K562 (cell line): Measurements from ENCODE around the gene KRTAP5-5. TPM values are rescaled to one million over a fixed set of nuclear protein-coding genes. Genes with fewer than 3 reads are reported as not detected.
"Not testable (repeated sequence)": the region's sequence is repeated elsewhere in the genome, so short reads cannot be mapped to it uniquely, and the experiment has no call there.

ENCODE experiments used
- ATAC-seq: fragments of 200-7000 bp; cut with Tn5 transposase; 3 replicates; pipeline ENCODE4 v1.9.1; 2020; ENCODE audit warnings: moderate library complexity
- BruUV-seq: library from RNA; stranded (reverse); fragments of 400-500 nt; replicated peaks from 2 replicates; lab custom pipeline; 2021; lab: Mats Ljungman, UMichigan
- CTCF ChIA-PET: fragments of 300-600 bp; formaldehyde crosslinking; extraction: SDS; loops from one replicate; lab custom pipeline; 2021; ENCODE audit warnings: low intra/inter-chr PET ratio; lab: Yijun Ruan, JAX
- POLR2A ChIA-PET: fragments of 300-600, 350-650 bp; sonication (Branson Sonifier 250); formaldehyde crosslinking; extraction: SDS; loops from one replicate; lab custom pipeline; 2021; ENCODE audit warnings: antibody characterized with exemption, inconsistent platforms; lab: Yijun Ruan, JAX
- DNase-seq, 4 experiments: peaks; one replicate each; pipeline versions ENCODE4 v3.0.0 to v3.0.0-alpha.2; 2011 to 2018; ENCODE audit warnings: low spot score in 3 of 4, mixed read lengths in 3 of 4; ENCODE audit errors: extremely low read depth in 1 of 4
- FAIRE-seq: peaks from 2 replicates; lab custom pipeline; 2011; peaks lifted over from hg19 to GRCh38; lab: Jason Lieb, UNC
- H2AFZ ChIP-seq: 2 replicates; pipeline ENCODE4 v1.6.0; 2011; ENCODE audit warnings: low read depth, low read length, control low read depth, inconsistent platforms
- H3K27ac ChIP-seq: fragments of 200-600 bp; 3 replicates; pipeline ENCODE4 v1.8.0; 2011; ENCODE audit warnings: low read depth, mild to moderate bottlenecking, control low read depth, inconsistent platforms, low read length, moderate library complexity, mixed read lengths; ENCODE audit errors: extremely low read depth
- H3K27me3 ChIP-seq, 2 experiments: fragments of 300-600 bp in 1 of 2; 2 replicates in 1 of 2; 3 replicates in 1 of 2; pipeline versions ENCODE4 v1.6.0 to v1.8.0; 2011; ENCODE audit warnings: inconsistent platforms in 2 of 2, low read length in 2 of 2, mild to moderate bottlenecking in 1 of 2, mixed read lengths in 1 of 2, moderate library complexity in 1 of 2; ENCODE audit not compliant: control insufficient read depth in 2 of 2, insufficient read depth in 2 of 2
- H3K36me3 ChIP-seq: fragments of 300-600 bp; 3 replicates; pipeline ENCODE4 v1.8.0; 2011; ENCODE audit warnings: mild to moderate bottlenecking, low read length, inconsistent platforms; ENCODE audit not compliant: control insufficient read depth, insufficient read depth
- H3K4me1 ChIP-seq, 2 experiments: fragments of 200-600 bp in 1 of 2; replicated peaks in 1 of 2; 2 replicates in 1 of 2; 3 replicates in 1 of 2; pipeline versions ENCODE4 v1.5.1 to v1.8.0; 2011; ENCODE audit warnings: inconsistent platforms in 2 of 2, low read length in 2 of 2, mild to moderate bottlenecking in 1 of 2, mixed read lengths in 1 of 2, moderate library complexity in 1 of 2; ENCODE audit not compliant: control insufficient read depth in 2 of 2, insufficient read depth in 2 of 2
- H3K4me2 ChIP-seq: 2 replicates; pipeline ENCODE4 v1.6.1; 2011; ENCODE audit warnings: low read length, control low read depth, inconsistent platforms, mixed read lengths; ENCODE audit not compliant: insufficient read depth
- H3K4me3 ChIP-seq: fragments of 200-600 bp; sonication (generic), shearing (Covaris generic); 2 replicates; pipeline ENCODE4 v1.5.1; 2016; ENCODE audit warnings: control low read depth, inconsistent platforms
- H3K79me2 ChIP-seq: fragments of 200-600 bp; 3 replicates; pipeline ENCODE4 v1.8.0; 2011; ENCODE audit warnings: low read length, inconsistent platforms; ENCODE audit not compliant: control insufficient read depth, insufficient read depth
- H3K9ac ChIP-seq, 2 experiments: 2 replicates each; pipeline versions ENCODE4 v1.6.0 to v1.6.1; 2011; ENCODE audit warnings: low read depth in 2 of 2, low read length in 2 of 2, control low read depth in 1 of 2, inconsistent platforms in 1 of 2, mild to moderate bottlenecking in 1 of 2, mixed read lengths in 1 of 2; ENCODE audit not compliant: insufficient read depth in 1 of 2
- H3K9me1 ChIP-seq: one replicate; pipeline ENCODE4 v1.6.0; 2011; ENCODE audit warnings: inconsistent platforms, mild to moderate bottlenecking, low read length, moderate library complexity; ENCODE audit not compliant: control insufficient read depth, insufficient read depth
- H3K9me3 ChIP-seq: replicated peaks from 2 replicates; pipeline ENCODE4 v1.5.1; 2011; ENCODE audit warnings: low read depth, low read length, inconsistent platforms; ENCODE audit not compliant: control insufficient read depth, insufficient read depth
- H4K20me1 ChIP-seq: replicated peaks from 2 replicates; pipeline ENCODE4 v1.6.1; 2011; ENCODE audit warnings: low read length, inconsistent platforms, mixed read lengths; ENCODE audit not compliant: control insufficient read depth, insufficient read depth
- NCOR1 ChIP-seq: fragments of 450-650 bp; IDR thresholded peaks from 2 replicates; pipeline ENCODE4 v1.6.1; 2016; ENCODE audit warnings: mild to moderate bottlenecking, moderate library complexity
- PTTG1 ChIP-seq: fragments of 450-650 bp; IDR thresholded peaks from 2 replicates; pipeline ENCODE4 v1.6.1; 2016; ENCODE audit warnings: low read depth, mild to moderate bottlenecking, missing genetic modification characterization, missing compliant biosample characterization
- RBFOX2 ChIP-seq: fragments of 200-400 bp; formaldehyde crosslinking; IDR thresholded peaks from 2 replicates; pipeline ENCODE4 v1.6.1; 2017; ENCODE audit warnings: low read depth, mild to moderate bottlenecking, low read length, moderate library complexity
- U2AF1 ChIP-seq: fragments of 200-400 bp; formaldehyde crosslinking; optimal IDR thresholded peaks from 2 replicates; pipeline ENCODE3; 2017; ENCODE audit warnings: mild to moderate bottlenecking, low read depth, low read length, moderate library complexity
- ZNF445 ChIP-seq: fragments of 250-450 bp; sonication (Bioruptor Pico); IDR thresholded peaks from 2 replicates; pipeline ENCODE4 v1.4.0; 2020; ENCODE audit warnings: low read depth, mild to moderate bottlenecking, moderate library complexity
- WGBS: fragments of 100-300 bp; shearing (Covaris generic); methylation state at CpG from one replicate; pipeline ENCODE4 v1.1.6; 2016; ENCODE audit warnings: low coverage, mixed read lengths; ENCODE audit not compliant: insufficient coverage; ENCODE audit errors: missing lambda C conversion rate; 5-methylcytosine and 5-hydroxymethylcytosine counted together
- in situ Hi-C: fragments of 300-500 bp; cut with MboI; formaldehyde crosslinking; loops from 4 replicates; pipeline ENCODE4 v1.15.0; 2018; ENCODE audit warnings: inconsistent platforms, mixed read lengths
- intact Hi-C: fragments of 100-400 bp; cut with micrococcal nuclease; formaldehyde crosslinking; loops from 2 replicates; pipeline ENCODE4 v1.14.2; 2022
- polyA plus RNA-seq, 8 experiments: library from polyadenylated mRNA; depleted of rRNA in 4 of 8; stranded (reverse) in 5 of 8; unstranded in 3 of 8; fragments of >200 nt; fragmentation: Nextera tagmentation in 2 of 8; fragmentation: Illumina TruSeq in 1 of 8; extraction: Ambion mirVana in 2 of 8; extraction: Trizol in 1 of 8; gene quantifications; 2 replicates each; pipeline versions ENCODE4 v1.2.1 to v1.2.3, GENCODE V29; 2011 to 2014; ENCODE audit warnings: inconsistent platforms in 1 of 8, missing spikeins in 1 of 8
- total RNA-seq, 7 experiments: library from RNA; depleted of rRNA in 6 of 7; stranded (reverse); fragments of >200 nt in 6 of 7; fragmentation: Illumina TruSeq in 2 of 7; extraction: Trizol in 2 of 7; gene quantifications; 2 replicates each; pipeline versions ENCODE4 v1.2.1 to v1.2.3, GENCODE V29; 2011 to 2021; ENCODE audit warnings: low replicate concordance in 1 of 7
- TF ChIP-seq, protein P1 (sequence below): IDR thresholded peaks from 2 replicates; pipeline ENCODE4 v1.6.1; 2011; ENCODE audit warnings: borderline replicate concordance, low read depth, mild to moderate bottlenecking, moderate library complexity, low read length; ENCODE audit not compliant: insufficient read depth, poor library complexity, severe bottlenecking

KRTAP5-5 gene
- total and polyA plus RNA-seq, 9 of the 15 experiments (the other 6 are each of a cell fraction or from before 2014, with no cell fraction given) = not detected

DNA sequence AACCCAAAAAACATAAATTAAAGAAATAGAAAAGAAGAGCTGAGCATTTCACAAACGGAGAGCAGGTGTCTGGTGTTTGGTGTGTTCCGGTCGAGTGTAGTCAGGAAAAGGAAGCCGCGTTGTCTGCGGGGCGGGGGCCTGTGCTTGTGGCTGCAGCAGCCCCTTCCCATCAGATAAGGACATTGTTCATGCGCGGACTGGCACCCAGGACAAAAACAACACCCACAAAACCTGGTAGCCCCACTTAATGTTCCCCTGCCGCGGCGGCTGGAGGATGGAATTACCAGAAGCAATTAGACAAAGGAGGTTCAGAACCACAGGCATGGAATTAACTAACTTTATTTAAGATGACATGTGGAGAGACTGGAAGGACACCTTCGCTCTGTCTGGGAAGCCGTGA lies 29.9 kb downstream of the KRTAP5-5 start (continued):
- TF ChIP-seq, protein P1, sequence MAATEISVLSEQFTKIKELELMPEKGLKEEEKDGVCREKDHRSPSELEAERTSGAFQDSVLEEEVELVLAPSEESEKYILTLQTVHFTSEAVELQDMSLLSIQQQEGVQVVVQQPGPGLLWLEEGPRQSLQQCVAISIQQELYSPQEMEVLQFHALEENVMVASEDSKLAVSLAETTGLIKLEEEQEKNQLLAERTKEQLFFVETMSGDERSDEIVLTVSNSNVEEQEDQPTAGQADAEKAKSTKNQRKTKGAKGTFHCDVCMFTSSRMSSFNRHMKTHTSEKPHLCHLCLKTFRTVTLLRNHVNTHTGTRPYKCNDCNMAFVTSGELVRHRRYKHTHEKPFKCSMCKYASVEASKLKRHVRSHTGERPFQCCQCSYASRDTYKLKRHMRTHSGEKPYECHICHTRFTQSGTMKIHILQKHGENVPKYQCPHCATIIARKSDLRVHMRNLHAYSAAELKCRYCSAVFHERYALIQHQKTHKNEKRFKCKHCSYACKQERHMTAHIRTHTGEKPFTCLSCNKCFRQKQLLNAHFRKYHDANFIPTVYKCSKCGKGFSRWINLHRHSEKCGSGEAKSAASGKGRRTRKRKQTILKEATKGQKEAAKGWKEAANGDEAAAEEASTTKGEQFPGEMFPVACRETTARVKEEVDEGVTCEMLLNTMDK = no peak

- peaks cover 0 to 2% of the 10 kb centered on the region in 2 experiments; a peak in 2 of 5 replicates for H3K4me1 ChIP-seq
- H4K20me1 ChIP-seq = no peaks in the 10 kb centered on the region
- no TSS peak for BruUV-seq
- H3K9me1 ChIP-seq = no peaks in the 10 kb centered on the region
- no peak overlapping the region for H3K27ac ChIP-seq
- H3K27me3 ChIP-seq = peaks cover 21 to 48% of the 10 kb centered on the region in 2 experiments; a peak in 4 of 5 replicates
- no peak overlapping the region for H3K9ac ChIP-seq
- ChIA-PET POLR2A (no interaction called here), CTCF (no interaction called here)
- intact Hi-C loops (no loop called here), in situ Hi-C loops (no loop called here)
- H3K9me3 ChIP-seq = no peaks in the 10 kb centered on the region
- FAIRE-seq (no peak), DNase-seq (no peak), ATAC-seq (no peak)
- no peak overlapping the region for H3K4me2 ChIP-seq
- no peaks in the 10 kb centered on the region for H3K36me3 ChIP-seq
- 1% methylated on average over 22 of the region's 24 CpGs for WGBS
- H2AFZ ChIP-seq = no peak overlapping the region
- no peak overlapping the region for H3K4me3 ChIP-seq
- TF ChIP-seq U2AF1 = no peak
- no peak for TF ChIP-seq PTTG1 (tag)
- TF ChIP-seq RBFOX2 = no peak
- TF ChIP-seq ZNF445 = no peak
- TF ChIP-seq NCOR1 = no peak
- H3K79me2 ChIP-seq = no peaks in the 10 kb centered on the region
Observed at GRCh38 chr11:1660111-1660867, 30.7 kb downstream of the KRTAP5-5 start.

DNA sequence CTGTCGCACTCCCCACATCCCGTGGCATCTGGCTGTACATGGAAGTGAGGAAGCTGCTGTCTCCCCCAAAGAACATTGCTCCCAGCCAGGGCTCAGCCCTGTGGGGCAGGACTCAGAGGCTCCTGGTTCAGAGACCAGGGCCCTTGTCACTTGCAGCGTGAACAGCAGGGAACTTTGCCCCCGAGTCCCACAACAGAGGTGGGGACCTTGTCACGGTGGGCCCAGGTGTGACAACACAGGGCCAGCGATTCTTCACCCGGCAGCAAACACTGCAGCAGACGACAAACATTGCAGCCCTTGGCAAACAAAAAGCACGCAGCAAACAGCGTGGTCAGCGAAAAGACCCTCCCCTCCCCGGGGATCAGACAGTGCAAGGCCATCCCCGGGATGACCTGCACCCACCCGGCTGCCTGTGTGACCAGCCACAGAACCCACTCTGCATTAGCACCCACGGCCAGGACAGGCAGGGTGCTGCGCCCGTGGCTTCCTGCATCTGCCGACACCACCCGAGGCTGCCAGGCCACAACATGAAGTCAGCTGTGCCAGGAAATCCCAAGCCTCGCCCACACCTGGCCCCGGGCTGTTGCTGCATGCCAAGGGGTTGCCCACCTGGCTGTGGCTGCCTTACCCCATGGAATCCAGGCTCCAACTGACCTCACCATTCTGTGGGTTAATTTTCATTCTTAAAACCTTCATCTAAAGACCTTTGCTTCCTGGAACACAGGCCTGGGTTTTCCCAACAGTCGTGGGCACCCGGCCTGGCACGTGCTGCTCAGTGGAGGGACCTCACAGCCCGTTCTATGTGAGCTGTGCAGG lies 32.1 kb downstream of the KRTAP5-5 start:
- 0% methylated on average over 5 of the region's 25 CpGs for WGBS
- CTCF ChIA-PET, H3K9me3 ChIP-seq, intact Hi-C loops, DNase-seq, BruUV-seq, H3K9me1 ChIP-seq, H4K20me1 ChIP-seq, H3K36me3 ChIP-seq, H3K9ac ChIP-seq, H3K4me1 ChIP-seq, H2AFZ ChIP-seq, POLR2A ChIA-PET, ATAC-seq, H3K4me2 ChIP-seq, FAIRE-seq, H3K27ac ChIP-seq, H3K4me3 ChIP-seq, H3K79me2 ChIP-seq, in situ Hi-C loops: not testable (repeated sequence)
- peaks cover 12 to 34% of the 10 kb centered on the region in 2 experiments; a peak in 4 of 5 replicates for H3K27me3 ChIP-seq
